ENCODE measurements around the gene SNX18.
"Not testable (repeated sequence)": the region's sequence is repeated elsewhere in the genome, so short reads cannot be mapped to it uniquely, and the experiment has no call there.

The SNX18 gene

GRCh38 chr5:54485659-54486058, 31.9 kb upstream of the SNX18 start:
- H3K27ac ChIP-seq (ENCODE audit: extremely low read depth, low read depth, low read length); POLR2A ChIA-PET; H3K9me3 ChIP-seq (ENCODE audit: control insufficient read depth, insufficient read depth, low read depth, low read length); H3K4me3 ChIP-seq (ENCODE audit: low read depth, low read length); CTCF ChIA-PET; H3K36me3 ChIP-seq (ENCODE audit: control insufficient read depth in 2 of 2, insufficient read depth in 1 of 2, low read length in 2 of 2); H3K4me1 ChIP-seq (ENCODE audit: control insufficient read depth, insufficient read depth, low read length): not testable (repeated sequence)

DNA sequence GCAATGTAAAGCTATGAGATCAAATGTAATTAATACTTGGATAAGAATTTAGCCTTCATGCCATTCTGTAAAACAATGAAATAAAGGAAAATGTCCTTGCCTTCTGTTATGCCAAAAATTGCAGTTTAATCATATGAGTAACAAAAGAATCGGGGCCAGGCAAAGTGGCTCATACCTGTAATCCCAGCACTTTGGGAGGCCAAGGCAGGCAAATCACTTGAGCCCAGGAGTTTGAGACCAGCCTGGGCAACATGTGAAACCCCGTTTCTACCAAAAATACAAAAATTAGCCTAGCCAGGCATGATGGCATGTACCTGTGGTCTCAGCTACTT, 27.9 kb upstream of the SNX18 start:
- H3K36me3 ChIP-seq (ENCODE audit: control insufficient read depth in 2 of 2, insufficient read depth in 1 of 2, low read length in 2 of 2); H3K4me3 ChIP-seq (ENCODE audit: low read depth, low read length); H3K4me1 ChIP-seq (ENCODE audit: control insufficient read depth, insufficient read depth, low read length); H3K27ac ChIP-seq (ENCODE audit: extremely low read depth, low read depth, low read length); H3K9me3 ChIP-seq (ENCODE audit: control insufficient read depth, insufficient read depth, low read depth, low read length): not testable (repeated sequence)
- CTCF ChIA-PET = interaction anchor here (0.5 to 6.0 kb wide), 61 partner anchors 8 to 1368 kb away, joined by 3 to 95 read pairs (median 4); partner anchors contain the start of genes HSPB3 and SNX18
- POLR2A ChIA-PET = interaction anchor here (1.1 kb wide), 1 partner anchor 179 kb away, joined by 4 read pairs; the partner anchor contains the start of gene ARL15

DNA sequence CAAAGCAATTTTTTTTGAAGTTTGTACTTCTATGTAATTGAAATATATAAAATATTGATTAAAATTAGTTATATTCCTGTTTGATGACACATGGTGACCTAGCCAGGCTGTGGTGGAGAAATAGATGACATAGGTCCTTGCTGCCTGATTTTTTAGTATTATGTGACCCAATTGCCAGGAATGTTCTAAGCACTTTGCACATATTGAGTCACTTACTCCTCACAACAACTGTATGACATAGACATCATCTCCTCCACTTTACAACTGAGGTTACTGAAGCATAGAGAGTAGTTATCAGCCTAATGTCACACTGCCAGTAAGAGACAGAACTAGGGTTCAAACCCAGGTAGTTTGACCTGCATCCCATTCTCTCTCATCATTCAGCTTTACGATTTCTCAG, 26.2 kb upstream of the SNX18 start:
- Histone ChIP-seq H3K27ac (ENCODE audit: extremely low read depth, low read depth, low read length) (no peak overlapping the region), H3K4me3 (ENCODE audit: low read depth, low read length) (no peak overlapping the region), H3K36me3 (ENCODE audit: control insufficient read depth in 2 of 2, insufficient read depth in 1 of 2, low read length in 2 of 2) (no peaks in the 10 kb centered on the region), H3K4me1 (ENCODE audit: control insufficient read depth, insufficient read depth, low read length) (no peaks in the 10 kb centered on the region), H3K9me3 (ENCODE audit: control insufficient read depth, insufficient read depth, low read depth, low read length) (no peaks in the 10 kb centered on the region)
- ChIA-PET CTCF (interaction anchor here (1.0 to 6.0 kb wide), 7 partner anchors 10 to 415 kb away, joined by 3 to 95 read pairs (median 5); no protein-coding TSS in a partner anchor), POLR2A (no interaction called here)
- no peak for TF ChIP-seq TRIM28 (IDR thresholded peaks at IDR 0.05; ENCODE audit: borderline replicate concordance, low read length)
- no peak for TF ChIP-seq GLI4 (tag by site-specific recombination; IDR thresholded peaks at IDR 0.05)
- no peak for TF ChIP-seq ZNF510 (tag by site-specific recombination; IDR thresholded peaks at IDR 0.05; ENCODE audit: insufficient replicate concordance)
- no peak for TF ChIP-seq ZNF140 (tag by site-specific recombination; IDR thresholded peaks at IDR 0.05)
- TF ChIP-seq KLF16 (tag by site-specific recombination; IDR thresholded peaks at IDR 0.05) = no peak
- TF ChIP-seq ZNF311 (tag by site-specific recombination; IDR thresholded peaks at IDR 0.05; ENCODE audit: borderline replicate concordance) = no peak
- TF ChIP-seq ZNF449 (tag by site-specific recombination; IDR thresholded peaks at IDR 0.05) = no peak
- no peak for TF ChIP-seq ZNF19 (tag by site-specific recombination; IDR thresholded peaks at IDR 0.05; ENCODE audit: low read depth)
- no peak for TF ChIP-seq ZNF837 (tag by site-specific recombination; IDR thresholded peaks at IDR 0.05)
- TF ChIP-seq ZNF596 (tag by site-specific recombination; IDR thresholded peaks at IDR 0.05) = no peak
- TF ChIP-seq ZNF350 (tag by site-specific recombination; IDR thresholded peaks at IDR 0.05) = no peak
- TF ChIP-seq ZBTB8A (tag by site-specific recombination; IDR thresholded peaks at IDR 0.05) = no peak
- no peak for TF ChIP-seq ZNF530 (tag by site-specific recombination; IDR thresholded peaks at IDR 0.05; ENCODE audit: low read depth)
- TF ChIP-seq ZNF555 (tag by site-specific recombination; conservative IDR thresholded peaks at IDR 0.05) = no peak
- TF ChIP-seq, protein P1, sequence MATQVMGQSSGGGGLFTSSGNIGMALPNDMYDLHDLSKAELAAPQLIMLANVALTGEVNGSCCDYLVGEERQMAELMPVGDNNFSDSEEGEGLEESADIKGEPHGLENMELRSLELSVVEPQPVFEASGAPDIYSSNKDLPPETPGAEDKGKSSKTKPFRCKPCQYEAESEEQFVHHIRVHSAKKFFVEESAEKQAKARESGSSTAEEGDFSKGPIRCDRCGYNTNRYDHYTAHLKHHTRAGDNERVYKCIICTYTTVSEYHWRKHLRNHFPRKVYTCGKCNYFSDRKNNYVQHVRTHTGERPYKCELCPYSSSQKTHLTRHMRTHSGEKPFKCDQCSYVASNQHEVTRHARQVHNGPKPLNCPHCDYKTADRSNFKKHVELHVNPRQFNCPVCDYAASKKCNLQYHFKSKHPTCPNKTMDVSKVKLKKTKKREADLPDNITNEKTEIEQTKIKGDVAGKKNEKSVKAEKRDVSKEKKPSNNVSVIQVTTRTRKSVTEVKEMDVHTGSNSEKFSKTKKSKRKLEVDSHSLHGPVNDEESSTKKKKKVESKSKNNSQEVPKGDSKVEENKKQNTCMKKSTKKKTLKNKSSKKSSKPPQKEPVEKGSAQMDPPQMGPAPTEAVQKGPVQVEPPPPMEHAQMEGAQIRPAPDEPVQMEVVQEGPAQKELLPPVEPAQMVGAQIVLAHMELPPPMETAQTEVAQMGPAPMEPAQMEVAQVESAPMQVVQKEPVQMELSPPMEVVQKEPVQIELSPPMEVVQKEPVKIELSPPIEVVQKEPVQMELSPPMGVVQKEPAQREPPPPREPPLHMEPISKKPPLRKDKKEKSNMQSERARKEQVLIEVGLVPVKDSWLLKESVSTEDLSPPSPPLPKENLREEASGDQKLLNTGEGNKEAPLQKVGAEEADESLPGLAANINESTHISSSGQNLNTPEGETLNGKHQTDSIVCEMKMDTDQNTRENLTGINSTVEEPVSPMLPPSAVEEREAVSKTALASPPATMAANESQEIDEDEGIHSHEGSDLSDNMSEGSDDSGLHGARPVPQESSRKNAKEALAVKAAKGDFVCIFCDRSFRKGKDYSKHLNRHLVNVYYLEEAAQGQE (tag by site-specific recombination; IDR thresholded peaks at IDR 0.05) = no peak
- TF ChIP-seq ZNF433 (tag by site-specific recombination; IDR thresholded peaks at IDR 0.05; ENCODE audit: low read depth) = no peak
- TF ChIP-seq HOXC10 (CRISPR knock-in tag; IDR thresholded peaks at IDR 0.05) = no peak
- TF ChIP-seq ZNF76 (tag by site-specific recombination; IDR thresholded peaks at IDR 0.05; ENCODE audit: borderline replicate concordance, low read depth) = no peak
